Breast epithelium (tissue), 3 donors: ENCODE measurements around the gene DPYD.

Experiments used
- POLR2A ChIP-seq: fragments of 450-650 bp; IDR thresholded peaks from one replicate; pipeline ENCODE4 v1.6.1; 2016; ENCODE audit warnings: antibody characterized with exemption, mild to moderate bottlenecking, moderate library complexity
- POLR2AphosphoS5 ChIP-seq, 3 donors: sonication (generic); formaldehyde crosslinking; IDR thresholded peaks; one replicate each; pipeline ENCODE4 v1.6.1; 2017; ENCODE audit warnings: antibody characterized with exemption in 3 of 3
- TF ChIP-seq, protein P1 (sequence below), 3 donors: fragments of 450-650 bp; IDR thresholded peaks; one replicate each; pipeline ENCODE4 v1.5.1; 2016 to 2017; ENCODE audit warnings: antibody characterized with exemption in 3 of 3, mild to moderate bottlenecking in 3 of 3, moderate library complexity in 3 of 3

DNA sequence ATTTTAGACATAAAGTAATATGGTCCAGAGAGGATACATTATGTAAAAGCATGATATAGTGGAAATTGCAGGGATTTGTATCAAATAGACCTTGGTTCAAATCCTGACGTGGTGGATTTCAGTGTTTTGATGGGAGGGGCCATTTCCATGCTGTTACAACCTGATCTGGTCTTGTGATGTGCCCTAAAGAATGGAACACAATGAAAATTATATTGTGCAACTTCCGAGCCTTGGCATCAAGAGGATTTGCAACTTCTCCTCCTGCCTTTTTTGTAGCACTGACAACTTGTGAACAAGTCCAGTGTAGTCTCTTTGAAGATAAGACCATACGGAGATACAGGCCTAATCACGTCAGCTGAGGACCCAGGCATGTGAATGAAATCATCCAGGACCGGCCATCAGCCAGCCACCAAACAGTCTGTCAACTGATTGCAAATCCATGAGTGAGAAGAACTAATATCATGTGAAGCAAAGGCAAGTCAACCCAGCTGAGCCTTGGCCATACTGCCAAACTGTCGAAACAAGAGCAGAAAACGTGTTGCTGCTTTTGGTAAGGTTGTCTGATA is 412.1 kb downstream of the DPYD start:
- TF ChIP-seq POLR2AphosphoS5 (IDR thresholded peaks at IDR 0.05) (no peak), POLR2A (no peak)
- TF ChIP-seq, protein P1, sequence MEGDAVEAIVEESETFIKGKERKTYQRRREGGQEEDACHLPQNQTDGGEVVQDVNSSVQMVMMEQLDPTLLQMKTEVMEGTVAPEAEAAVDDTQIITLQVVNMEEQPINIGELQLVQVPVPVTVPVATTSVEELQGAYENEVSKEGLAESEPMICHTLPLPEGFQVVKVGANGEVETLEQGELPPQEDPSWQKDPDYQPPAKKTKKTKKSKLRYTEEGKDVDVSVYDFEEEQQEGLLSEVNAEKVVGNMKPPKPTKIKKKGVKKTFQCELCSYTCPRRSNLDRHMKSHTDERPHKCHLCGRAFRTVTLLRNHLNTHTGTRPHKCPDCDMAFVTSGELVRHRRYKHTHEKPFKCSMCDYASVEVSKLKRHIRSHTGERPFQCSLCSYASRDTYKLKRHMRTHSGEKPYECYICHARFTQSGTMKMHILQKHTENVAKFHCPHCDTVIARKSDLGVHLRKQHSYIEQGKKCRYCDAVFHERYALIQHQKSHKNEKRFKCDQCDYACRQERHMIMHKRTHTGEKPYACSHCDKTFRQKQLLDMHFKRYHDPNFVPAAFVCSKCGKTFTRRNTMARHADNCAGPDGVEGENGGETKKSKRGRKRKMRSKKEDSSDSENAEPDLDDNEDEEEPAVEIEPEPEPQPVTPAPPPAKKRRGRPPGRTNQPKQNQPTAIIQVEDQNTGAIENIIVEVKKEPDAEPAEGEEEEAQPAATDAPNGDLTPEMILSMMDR (IDR thresholded peaks at IDR 0.05): no peak
